SK-N-MC (cell line): ENCODE results near the gene FKBP10.

Source experiments
- EZH2 ChIP-seq: fragments of 200-600 bp; sonication (generic); IDR thresholded peaks from one replicate; pipeline ENCODE4 v1.6.1; 2017; ENCODE audit warnings: antibody characterized with exemption
- POLR2AphosphoS5 ChIP-seq: IDR thresholded peaks from 2 replicates; pipeline ENCODE4 v1.6.1; 2012; ENCODE audit warnings: mild to moderate bottlenecking, low read depth, low read length, borderline replicate concordance

- TF ChIP-seq POLR2AphosphoS5 (no peak), EZH2 (no peak)
Measured at GRCh38 chr17:41787021-41787418, 25.8 kb upstream of the FKBP10 start.
